ENCODE results near the gene PODXL2. TPM values are rescaled to one million over a fixed set of nuclear protein-coding genes. Genes with fewer than 3 reads are reported as not detected.

Gene PODXL2
- total and polyA plus RNA-seq, 2 donors (not counting 1 experiment from before 2014, with no cell fraction given): 3.1 to 4.0 TPM

DNA sequence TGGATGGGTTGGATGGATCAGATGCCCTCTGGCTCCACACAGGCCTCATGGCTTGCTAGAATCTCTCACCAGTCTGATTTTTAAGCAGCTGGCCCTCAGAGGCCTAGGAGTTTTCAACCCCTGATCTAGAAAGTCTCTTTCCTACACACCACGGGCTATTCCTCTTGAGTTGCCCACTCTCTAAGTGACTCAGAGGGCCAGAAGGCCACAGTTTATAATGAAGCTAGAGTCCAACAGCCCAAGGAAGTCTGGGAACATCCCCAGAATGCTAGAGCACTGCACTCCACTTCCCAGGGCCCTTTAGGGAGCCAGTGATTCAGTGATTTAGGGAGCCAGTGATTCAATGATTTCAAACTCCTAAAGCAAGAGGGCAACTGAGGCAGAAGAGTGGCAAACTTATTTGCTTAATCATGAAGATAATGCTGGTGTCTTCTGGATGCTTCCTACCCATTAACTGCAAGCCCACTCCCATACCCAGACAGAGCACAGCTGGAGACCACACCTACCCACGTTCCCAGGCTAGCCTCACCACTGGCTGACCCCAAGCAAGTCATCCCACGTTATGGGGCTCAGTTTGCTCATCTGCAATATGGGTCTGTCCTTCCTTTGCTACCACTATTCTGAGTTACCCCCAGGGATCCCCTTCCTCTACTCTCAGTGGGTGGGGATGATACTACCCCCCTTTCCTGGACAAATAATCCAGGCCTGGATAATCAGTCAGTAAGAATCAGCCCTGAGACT, 80.5 kb downstream of the PODXL2 start:
- no peak overlapping the region for H2AFZ ChIP-seq (ENCODE audit: insufficient read depth, low read depth, low read length, poor library complexity, severe bottlenecking)
- Mint-ChIP-seq H3K27ac (no peak overlapping the region), H3K4me1 (no peaks in the 10 kb centered on the region), H3K9me3 (ENCODE audit: insufficient read depth) (no peaks in the 10 kb centered on the region), H3K27me3 (no peaks in the 10 kb centered on the region), H3K4me3 (no peak overlapping the region)
- no peak for ATAC-seq (ENCODE audit: low read depth)
- intact Hi-C loops (cut with micrococcal nuclease): no loop called here
- POLR2A ChIA-PET: no interaction called here
- WGBS (ENCODE audit: insufficient coverage): 89% methylated on average over 3 of the region's 3 CpGs
- CTCF ChIA-PET: interaction anchor here (1.0 kb wide), 1 partner anchor 12 kb away, joined by 3 read pairs; no protein-coding TSS in a partner anchor
- no peak overlapping the region for H3K4me3 ChIP-seq (ENCODE audit: control extremely low read depth in 1 of 5, extremely low read depth in 1 of 5, insufficient read depth in 1 of 5, low read depth in 2 of 5, low read length in 4 of 5)
- no peaks in the 10 kb centered on the region for H4K20me1 ChIP-seq (ENCODE audit: control insufficient read depth, insufficient read depth, low read length, poor library complexity, severe bottlenecking)
- no peak for DNase-seq
- H3K36me3 ChIP-seq (replicated peaks in 1 of 2; ENCODE audit: control extremely low read depth in 1 of 2, control insufficient read depth in 1 of 2, extremely low read depth in 1 of 2, insufficient read depth in 2 of 2, low read length in 1 of 2): no peaks in the 10 kb centered on the region
- H3K9ac ChIP-seq (ENCODE audit: low read length): no peak overlapping the region
- H3K27ac ChIP-seq (ENCODE audit: low read length in 2 of 2): no peak overlapping the region
- no peaks in the 10 kb centered on the region for H3K27me3 ChIP-seq (replicated peaks in 1 of 4; ENCODE audit: control extremely low read depth in 1 of 4, control insufficient read depth in 3 of 4, insufficient read depth in 4 of 4, low read length in 3 of 4)
- H3K4me2 ChIP-seq (replicated peaks; ENCODE audit: low read depth, low read length, poor library complexity, severe bottlenecking): no peak overlapping the region
- H3K4me1 ChIP-seq (ENCODE audit: control insufficient read depth in 2 of 2, insufficient read depth in 2 of 2, low read length in 2 of 2): no peaks in the 10 kb centered on the region
- H3K79me2 ChIP-seq (ENCODE audit: control insufficient read depth, insufficient read depth, low read length): no peaks in the 10 kb centered on the region
- H3K9me3 ChIP-seq (ENCODE audit: control extremely low read depth in 1 of 3, control insufficient read depth in 2 of 3, insufficient read depth in 1 of 3, low read length in 2 of 3): no peaks in the 10 kb centered on the region
- TF ChIP-seq, protein P1, sequence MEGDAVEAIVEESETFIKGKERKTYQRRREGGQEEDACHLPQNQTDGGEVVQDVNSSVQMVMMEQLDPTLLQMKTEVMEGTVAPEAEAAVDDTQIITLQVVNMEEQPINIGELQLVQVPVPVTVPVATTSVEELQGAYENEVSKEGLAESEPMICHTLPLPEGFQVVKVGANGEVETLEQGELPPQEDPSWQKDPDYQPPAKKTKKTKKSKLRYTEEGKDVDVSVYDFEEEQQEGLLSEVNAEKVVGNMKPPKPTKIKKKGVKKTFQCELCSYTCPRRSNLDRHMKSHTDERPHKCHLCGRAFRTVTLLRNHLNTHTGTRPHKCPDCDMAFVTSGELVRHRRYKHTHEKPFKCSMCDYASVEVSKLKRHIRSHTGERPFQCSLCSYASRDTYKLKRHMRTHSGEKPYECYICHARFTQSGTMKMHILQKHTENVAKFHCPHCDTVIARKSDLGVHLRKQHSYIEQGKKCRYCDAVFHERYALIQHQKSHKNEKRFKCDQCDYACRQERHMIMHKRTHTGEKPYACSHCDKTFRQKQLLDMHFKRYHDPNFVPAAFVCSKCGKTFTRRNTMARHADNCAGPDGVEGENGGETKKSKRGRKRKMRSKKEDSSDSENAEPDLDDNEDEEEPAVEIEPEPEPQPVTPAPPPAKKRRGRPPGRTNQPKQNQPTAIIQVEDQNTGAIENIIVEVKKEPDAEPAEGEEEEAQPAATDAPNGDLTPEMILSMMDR (IDR thresholded peaks at IDR 0.05): no peak
- no peak for TF ChIP-seq EZH2 (IDR thresholded peaks at IDR 0.05; ENCODE audit: borderline replicate concordance, insufficient read depth, low read depth, low read length, poor library complexity, severe bottlenecking)

DNA sequence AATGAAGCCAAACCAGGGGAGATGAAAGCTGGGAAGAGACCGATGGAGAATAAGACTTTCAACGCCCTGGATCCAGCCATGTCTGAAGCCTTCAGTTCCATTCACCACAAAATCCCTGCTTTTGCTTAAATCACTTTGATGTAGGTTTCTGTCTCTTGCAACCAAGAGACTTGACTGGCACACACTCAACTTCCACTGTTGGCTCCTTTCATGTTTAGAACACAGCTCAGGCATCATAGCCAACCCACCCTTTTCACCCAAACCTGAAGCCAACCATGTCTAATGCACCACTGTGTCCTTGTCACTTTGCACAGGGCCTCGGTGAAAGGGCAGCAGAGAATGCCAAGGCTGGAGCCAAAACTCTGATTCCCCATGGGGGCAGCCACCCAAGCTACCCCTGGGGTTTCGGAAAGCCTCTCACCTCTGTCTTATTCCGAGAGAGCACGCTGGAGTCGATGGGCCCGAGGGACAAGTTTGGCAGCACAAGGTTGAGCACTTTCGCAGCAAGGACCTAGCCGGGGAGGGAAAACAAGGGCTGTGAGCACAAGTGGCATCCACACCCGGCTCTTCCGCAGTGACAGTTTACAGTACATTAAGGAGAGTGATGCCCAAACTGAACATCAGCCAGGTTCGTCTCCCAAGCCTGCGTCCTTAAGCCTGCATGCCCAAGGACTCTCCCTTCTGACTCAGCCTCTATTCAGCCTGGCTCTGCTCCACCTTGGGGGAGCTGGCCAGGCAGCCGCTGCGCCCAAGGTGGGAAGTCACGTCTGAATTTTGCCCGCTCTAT, 81.4 kb downstream of the PODXL2 start:
- Histone ChIP-seq H3K9ac (ENCODE audit: low read length) (no peak overlapping the region), H3K9me3 (ENCODE audit: control extremely low read depth in 1 of 3, control insufficient read depth in 2 of 3, insufficient read depth in 1 of 3, low read length in 2 of 3) (no peaks in the 10 kb centered on the region), H3K27me3 (replicated peaks in 1 of 4; ENCODE audit: control extremely low read depth in 1 of 4, control insufficient read depth in 3 of 4, insufficient read depth in 4 of 4, low read length in 3 of 4) (no peaks in the 10 kb centered on the region), H2AFZ (ENCODE audit: insufficient read depth, low read depth, low read length, poor library complexity, severe bottlenecking) (no peak overlapping the region), H3K4me2 (replicated peaks; ENCODE audit: low read depth, low read length, poor library complexity, severe bottlenecking) (no peak overlapping the region), H3K79me2 (ENCODE audit: control insufficient read depth, insufficient read depth, low read length) (no peaks in the 10 kb centered on the region), H4K20me1 (ENCODE audit: control insufficient read depth, insufficient read depth, low read length, poor library complexity, severe bottlenecking) (no peaks in the 10 kb centered on the region), H3K4me1 (ENCODE audit: control insufficient read depth in 2 of 2, insufficient read depth in 2 of 2, low read length in 2 of 2) (no peaks in the 10 kb centered on the region), H3K27ac (ENCODE audit: low read length in 2 of 2) (no peak overlapping the region), H3K36me3 (replicated peaks in 1 of 2; ENCODE audit: control extremely low read depth in 1 of 2, control insufficient read depth in 1 of 2, extremely low read depth in 1 of 2, insufficient read depth in 2 of 2, low read length in 1 of 2) (no peaks in the 10 kb centered on the region), H3K4me3 (ENCODE audit: control extremely low read depth in 1 of 5, extremely low read depth in 1 of 5, insufficient read depth in 1 of 5, low read depth in 2 of 5, low read length in 4 of 5) (no peak overlapping the region)
- Mint-ChIP-seq H3K4me1 (no peaks in the 10 kb centered on the region), H3K4me3 (no peak overlapping the region), H3K27ac (no peak overlapping the region), H3K27me3 (no peaks in the 10 kb centered on the region), H3K9me3 (ENCODE audit: insufficient read depth) (no peaks in the 10 kb centered on the region)
- DNase-seq: no peak
- intact Hi-C loops (cut with micrococcal nuclease): no loop called here
- ChIA-PET CTCF (no interaction called here), POLR2A (no interaction called here)
- ATAC-seq (ENCODE audit: low read depth): no peak
- WGBS (ENCODE audit: insufficient coverage): 94% methylated on average over 17 of the region's 18 CpGs
- TF ChIP-seq, protein P1 (IDR thresholded peaks at IDR 0.05): no peak
- TF ChIP-seq EZH2 (IDR thresholded peaks at IDR 0.05; ENCODE audit: borderline replicate concordance, insufficient read depth, low read depth, low read length, poor library complexity, severe bottlenecking): no peak

All from B cell (primary cell).